Astrocyte (in vitro differentiated cells and primary cell): ENCODE measurements around the gene DLGAP3. TPM values are rescaled to one million over a fixed set of nuclear protein-coding genes. Genes with fewer than 3 reads are reported as not detected.
A peak's percentile ranks its signal among the peaks of the same experiment; 100 is the strongest.

Source experiments
- DNase-seq: peaks from one replicate; pipeline ENCODE4 v3.0.0-alpha.2; 2010; ENCODE audit warnings: low read depth
- FAIRE-seq: peaks from 2 replicates; lab custom pipeline; 2011; peaks lifted over from hg19 to GRCh38; lab: Jason Lieb, UNC
- H2AFZ ChIP-seq: 2 replicates; pipeline ENCODE4 v1.6.0; 2012; ENCODE audit warnings: low read depth, low read length, inconsistent platforms
- H3K27ac ChIP-seq: 2 replicates; pipeline ENCODE4 v1.5.1; 2011; ENCODE audit warnings: low read depth, low read length, inconsistent platforms
- H3K27me3 ChIP-seq: 2 replicates; pipeline ENCODE4 v1.6.0; 2011; ENCODE audit warnings: low read length, inconsistent platforms; ENCODE audit not compliant: insufficient read depth
- H3K36me3 ChIP-seq: 2 replicates; pipeline ENCODE4 v1.5.1; 2011; ENCODE audit warnings: low read length, inconsistent platforms; ENCODE audit not compliant: insufficient read depth
- H3K4me1 ChIP-seq: 2 replicates; pipeline ENCODE4 v1.5.1; 2011; ENCODE audit warnings: low read length, inconsistent platforms; ENCODE audit not compliant: insufficient read depth
- H3K4me2 ChIP-seq: 2 replicates; pipeline ENCODE4 v1.6.0; 2012; ENCODE audit warnings: low read length, inconsistent platforms
- H3K4me3 ChIP-seq: 2 replicates; pipeline ENCODE4 v1.5.1; 2011; ENCODE audit warnings: low read depth, mild to moderate bottlenecking, low read length, inconsistent platforms; ENCODE audit not compliant: insufficient read depth
- H3K79me2 ChIP-seq: 2 replicates; pipeline ENCODE4 v1.6.0; 2012; ENCODE audit warnings: mild to moderate bottlenecking, low read length, inconsistent platforms; ENCODE audit not compliant: insufficient read depth
- H3K9ac ChIP-seq: 2 replicates; pipeline ENCODE4 v1.6.0; 2012; ENCODE audit warnings: mild to moderate bottlenecking, low read length, inconsistent platforms
- H3K9me3 ChIP-seq: 2 replicates; pipeline ENCODE4 v1.5.1; 2012; ENCODE audit warnings: low read depth, mild to moderate bottlenecking, low read length, inconsistent platforms; ENCODE audit not compliant: insufficient read depth
- H4K20me1 ChIP-seq: 2 replicates; pipeline ENCODE4 v1.6.0; 2012; ENCODE audit warnings: low read length, inconsistent platforms; ENCODE audit not compliant: insufficient read depth
- H3K27ac Mint-ChIP-seq: one replicate; pipeline ENCODE4 v1.8.0; 2021; ENCODE audit warnings: mild to moderate bottlenecking, mixed read lengths; ENCODE audit not compliant: unreplicated experiment
- H3K27me3 Mint-ChIP-seq: one replicate; pipeline ENCODE4 v1.8.0; 2021; ENCODE audit warnings: low read depth, mixed read lengths; ENCODE audit not compliant: unreplicated experiment
- H3K36me3 Mint-ChIP-seq: one replicate; pipeline ENCODE4 v1.8.0; 2021; ENCODE audit warnings: low read depth, mixed read lengths; ENCODE audit not compliant: unreplicated experiment
- H3K4me1 Mint-ChIP-seq: one replicate; pipeline ENCODE4 v1.8.0; 2021; ENCODE audit warnings: low read depth, mixed read lengths; ENCODE audit not compliant: unreplicated experiment
- H3K4me3 Mint-ChIP-seq: one replicate; pipeline ENCODE4 v1.8.0; 2021; ENCODE audit warnings: mild to moderate bottlenecking, moderate library complexity, mixed read lengths; ENCODE audit not compliant: unreplicated experiment
- H3K9me3 Mint-ChIP-seq: one replicate; pipeline ENCODE4 v1.8.0; 2021; ENCODE audit warnings: mild to moderate bottlenecking, mixed read lengths; ENCODE audit not compliant: unreplicated experiment
- CTCF ChIP-seq: IDR thresholded peaks from 2 replicates; pipeline ENCODE4 v1.5.1; 2011; ENCODE audit warnings: low read depth, mild to moderate bottlenecking, inconsistent platforms, low read length, moderate library complexity; ENCODE audit not compliant: insufficient read depth
- EZH2 ChIP-seq: IDR thresholded peaks from 2 replicates; pipeline ENCODE4 v1.6.1; 2012; ENCODE audit warnings: mild to moderate bottlenecking, low read length, inconsistent platforms; ENCODE audit not compliant: insufficient read depth
- total RNA-seq: library from RNA; stranded (reverse); gene quantifications from 2 replicates; pipeline ENCODE4 v1.2.1, GENCODE V29; 2021

Gene DLGAP3
- total RNA-seq, 1 donor from 2014 or later = 2.7 TPM

- H3K27me3 Mint-ChIP-seq = peaks cover 47% of the 10 kb centered on the region
- H3K9me3 Mint-ChIP-seq = peaks cover 4% of the 10 kb centered on the region
- Histone ChIP-seq H4K20me1 (no peaks in the 10 kb centered on the region), H3K4me1 (no peaks in the 10 kb centered on the region), H3K9me3 (no peaks in the 10 kb centered on the region), H3K36me3 (no peaks in the 10 kb centered on the region), H3K27ac (no peak overlapping the region), H2AFZ (peak overlapping the region; percentile 63), H3K27me3 (peaks cover 28% of the 10 kb centered on the region), H3K79me2 (no peaks in the 10 kb centered on the region), H3K9ac (no peak overlapping the region), H3K4me3 (no peak overlapping the region), H3K4me2 (peak overlapping the region; percentile 81)
- no peaks in the 10 kb centered on the region for H3K36me3 Mint-ChIP-seq
- no peak overlapping the region for H3K27ac Mint-ChIP-seq
- H3K4me1 Mint-ChIP-seq = no peaks in the 10 kb centered on the region
- TF ChIP-seq EZH2 = no peak
- TF ChIP-seq CTCF = no peak
- H3K4me3 Mint-ChIP-seq = peak overlapping the region; percentile 27
- no peak for DNase-seq
- no peak for FAIRE-seq
Measured at GRCh38 chr1:34884961-34885360, 44.5 kb downstream of the DLGAP3 start.

GRCh38 chr1:34884536-34884935 is 44.9 kb downstream of the DLGAP3 start:
- Histone ChIP-seq H3K4me2 (no peak overlapping the region), H3K4me3 (no peak overlapping the region), H3K27ac (no peak overlapping the region), H3K4me1 (no peaks in the 10 kb centered on the region), H3K27me3 (peaks cover 28% of the 10 kb centered on the region), H2AFZ (no peak overlapping the region), H4K20me1 (no peaks in the 10 kb centered on the region), H3K79me2 (no peaks in the 10 kb centered on the region), H3K9ac (no peak overlapping the region), H3K36me3 (no peaks in the 10 kb centered on the region), H3K9me3 (no peaks in the 10 kb centered on the region)
- TF ChIP-seq EZH2 (no peak), CTCF (no peak)
- no peak overlapping the region for H3K27ac Mint-ChIP-seq
- no peaks in the 10 kb centered on the region for H3K36me3 Mint-ChIP-seq
- FAIRE-seq (no peak), DNase-seq (no peak)
- peaks cover 4% of the 10 kb centered on the region for H3K9me3 Mint-ChIP-seq
- H3K4me1 Mint-ChIP-seq = no peaks in the 10 kb centered on the region
- H3K27me3 Mint-ChIP-seq = peaks cover 45% of the 10 kb centered on the region
- peak overlapping the region; percentile 27 for H3K4me3 Mint-ChIP-seq

- DNase-seq (no peak), FAIRE-seq (no peak)
- Histone ChIP-seq H3K27me3 (peaks cover 42% of the 10 kb centered on the region), H3K27ac (no peak overlapping the region), H3K4me3 (no peak overlapping the region), H3K36me3 (no peaks in the 10 kb centered on the region), H3K9ac (no peak overlapping the region), H3K4me1 (no peaks in the 10 kb centered on the region), H3K4me2 (no peak overlapping the region), H3K79me2 (no peaks in the 10 kb centered on the region), H3K9me3 (no peaks in the 10 kb centered on the region), H4K20me1 (no peaks in the 10 kb centered on the region), H2AFZ (no peak overlapping the region)
- TF ChIP-seq CTCF (no peak), EZH2 (no peak)
- Mint-ChIP-seq H3K27me3 (peaks cover 33% of the 10 kb centered on the region), H3K4me3 (no peak overlapping the region), H3K36me3 (no peaks in the 10 kb centered on the region), H3K9me3 (peaks cover 2% of the 10 kb centered on the region), H3K27ac (no peak overlapping the region), H3K4me1 (no peaks in the 10 kb centered on the region)
Measured at GRCh38 chr1:34879230-34879629, 50.2 kb downstream of the DLGAP3 start.
